ENCODE measurements around the gene GNPDA1. TPM values are rescaled to one million over a fixed set of nuclear protein-coding genes. Genes with fewer than 3 reads are reported as not detected.

Gene GNPDA1
- total and polyA plus RNA-seq, 2 donors from 2014 or later = 30.1 to 76.6 TPM

GRCh38 chr5:141997358-141997960, 15.4 kb downstream of the GNPDA1 start:
- intact Hi-C loops (cut with DNase I) = loop anchor here (10.0 kb wide), 1 partner anchor 147 kb away; no protein-coding TSS in a partner anchor
- Histone ChIP-seq H3K27me3 (ENCODE audit: control insufficient read depth, insufficient read depth, low read length) (no peaks in the 10 kb centered on the region), H3K9me3 (ENCODE audit: control insufficient read depth in 2 of 3, insufficient read depth in 1 of 3, low read length in 3 of 3) (no peaks in the 10 kb centered on the region), H3K27ac (ENCODE audit: low read depth in 2 of 2, low read length in 2 of 2) (no peak overlapping the region), H3K9ac (ENCODE audit: low read length in 3 of 3) (no peak overlapping the region), H3K4me1 (ENCODE audit: control insufficient read depth in 2 of 3, insufficient read depth in 2 of 3, low read depth in 1 of 3, low read length in 3 of 3) (peaks cover 0 to 6% (median 2%) of the 10 kb centered on the region in 3 donors), H3K4me3 (ENCODE audit: low read length in 3 of 3) (no peak overlapping the region), H3K36me3 (ENCODE audit: control insufficient read depth in 2 of 3, insufficient read depth in 3 of 3, low read length in 3 of 3) (peaks cover 5 to 38% (median 25%) of the 10 kb centered on the region in 3 donors)
- no peak for FAIRE-seq
- no peak for TF ChIP-seq CTCF (IDR thresholded peaks at IDR 0.05; ENCODE audit: borderline replicate concordance, extremely low read depth, insufficient read depth)
- no peak for DNase-seq

GRCh38 chr5:141995656-141996055, 17.2 kb downstream of the GNPDA1 start:
- TF ChIP-seq CTCF (IDR thresholded peaks at IDR 0.05; ENCODE audit: borderline replicate concordance, extremely low read depth, insufficient read depth) = no peak
- no peaks in the 10 kb centered on the region for H3K27me3 ChIP-seq (ENCODE audit: control insufficient read depth, insufficient read depth, low read length)
- peaks cover 5 to 24% (median 13%) of the 10 kb centered on the region in 3 donors for H3K36me3 ChIP-seq (ENCODE audit: control insufficient read depth in 2 of 3, insufficient read depth in 3 of 3, low read length in 3 of 3)
- peaks cover 0 to 6% (median 2%) of the 10 kb centered on the region in 3 donors for H3K4me1 ChIP-seq (ENCODE audit: control insufficient read depth in 2 of 3, insufficient read depth in 2 of 3, low read depth in 1 of 3, low read length in 3 of 3)
- intact Hi-C loops (cut with DNase I) = loop anchor here (10.0 kb wide), 1 partner anchor 149 kb away; no protein-coding TSS in a partner anchor
- H3K4me3 ChIP-seq (ENCODE audit: low read length in 3 of 3) = no peak overlapping the region
- FAIRE-seq (no peak), DNase-seq (peak in 2 of 5 donors; percentile 31 to 58)
- no peaks in the 10 kb centered on the region for H3K9me3 ChIP-seq (ENCODE audit: control insufficient read depth in 2 of 3, insufficient read depth in 1 of 3, low read length in 3 of 3)
- H3K9ac ChIP-seq (ENCODE audit: low read length in 3 of 3) = no peak overlapping the region
- H3K27ac ChIP-seq (ENCODE audit: low read depth in 2 of 2, low read length in 2 of 2) = no peak overlapping the region

GRCh38 chr5:141994511-141995136, 18.2 kb downstream of the GNPDA1 start:
- no peak overlapping the region for H3K27ac ChIP-seq (ENCODE audit: low read depth in 2 of 2, low read length in 2 of 2)
- intact Hi-C loops (cut with DNase I) = loop anchor here (10.0 kb wide), 1 partner anchor 150 kb away; no protein-coding TSS in a partner anchor
- peaks cover 0 to 6% (median 2%) of the 10 kb centered on the region in 3 donors for H3K4me1 ChIP-seq (ENCODE audit: control insufficient read depth in 2 of 3, insufficient read depth in 2 of 3, low read depth in 1 of 3, low read length in 3 of 3)
- H3K9ac ChIP-seq (ENCODE audit: low read length in 3 of 3) = no peak overlapping the region
- no peak for FAIRE-seq
- TF ChIP-seq CTCF (IDR thresholded peaks at IDR 0.05; ENCODE audit: borderline replicate concordance, extremely low read depth, insufficient read depth) = no peak
- no peaks in the 10 kb centered on the region for H3K27me3 ChIP-seq (ENCODE audit: control insufficient read depth, insufficient read depth, low read length)
- H3K36me3 ChIP-seq (ENCODE audit: control insufficient read depth in 2 of 3, insufficient read depth in 3 of 3, low read length in 3 of 3) = peaks cover 5 to 24% (median 12%) of the 10 kb centered on the region in 3 donors
- H3K4me3 ChIP-seq (ENCODE audit: low read length in 3 of 3) = no peak overlapping the region
- no peaks in the 10 kb centered on the region for H3K9me3 ChIP-seq (ENCODE audit: control insufficient read depth in 2 of 3, insufficient read depth in 1 of 3, low read length in 3 of 3)
- no peak for DNase-seq
